Inflammatory macrophage (primary cell): ENCODE measurements around the gene INA.
"Not testable (repeated sequence)": the region's sequence is repeated elsewhere in the genome, so short reads cannot be mapped to it uniquely, and the experiment has no call there.

ENCODE experiments used
- DNase-seq, 2 donors: peaks; one replicate each; pipeline ENCODE4 v3.0.0-alpha.2; 2020 to 2022
- total RNA-seq, 18 experiments: gene quantifications; one replicate each; lab custom pipeline; 2026; ENCODE audit warnings: mixed read lengths in 6 of 18, inconsistent platforms in 2 of 18; lab: John Stamatoyannopoulos, UW

Gene INA
- 0 to 0.21 (median 0.02) reads per million in 18 experiments for total RNA-seq

DNA sequence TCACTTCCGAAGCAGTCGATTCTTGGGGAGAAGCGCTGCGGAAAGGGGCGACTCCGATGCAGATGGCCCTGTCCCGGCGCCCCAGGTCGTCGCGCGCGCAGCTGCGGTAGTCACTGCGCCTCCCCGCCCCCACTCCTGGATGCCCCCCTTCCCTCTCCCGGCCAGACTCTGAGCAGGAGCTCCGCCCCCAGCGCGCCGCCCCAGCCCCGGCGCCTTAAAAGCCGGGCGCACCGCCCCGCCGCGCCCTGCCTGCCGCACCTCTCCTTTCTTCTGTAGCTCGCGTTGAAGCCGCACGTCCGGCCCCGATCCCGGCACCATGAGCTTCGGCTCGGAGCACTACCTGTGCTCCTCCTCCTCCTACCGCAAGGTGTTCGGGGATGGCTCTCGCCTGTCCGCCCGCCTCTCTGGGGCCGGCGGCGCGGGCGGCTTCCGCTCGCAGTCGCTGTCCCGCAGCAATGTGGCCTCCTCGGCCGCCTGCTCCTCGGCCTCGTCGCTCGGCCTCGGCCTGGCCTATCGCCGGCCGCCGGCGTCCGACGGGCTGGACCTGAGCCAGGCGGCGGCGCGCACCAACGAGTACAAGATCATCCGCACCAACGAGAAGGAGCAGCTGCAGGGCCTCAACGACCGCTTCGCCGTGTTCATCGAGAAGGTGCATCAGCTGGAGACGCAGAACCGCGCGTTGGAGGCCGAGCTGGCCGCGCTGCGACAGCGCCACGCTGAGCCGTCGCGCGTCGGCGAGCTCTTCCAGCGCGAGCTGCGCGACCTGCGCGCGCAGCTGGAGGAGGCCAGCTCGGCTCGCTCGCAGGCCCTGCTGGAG lies at the start of gene INA:
Gene INA, plus strand, starts transcription at position 243 of the 817 bp plus-strand sequence. Its CDS starts 74 bp downstream, at position 317.
- DNase-seq = peak in 1 of 2 donors; percentile 26

DNA sequence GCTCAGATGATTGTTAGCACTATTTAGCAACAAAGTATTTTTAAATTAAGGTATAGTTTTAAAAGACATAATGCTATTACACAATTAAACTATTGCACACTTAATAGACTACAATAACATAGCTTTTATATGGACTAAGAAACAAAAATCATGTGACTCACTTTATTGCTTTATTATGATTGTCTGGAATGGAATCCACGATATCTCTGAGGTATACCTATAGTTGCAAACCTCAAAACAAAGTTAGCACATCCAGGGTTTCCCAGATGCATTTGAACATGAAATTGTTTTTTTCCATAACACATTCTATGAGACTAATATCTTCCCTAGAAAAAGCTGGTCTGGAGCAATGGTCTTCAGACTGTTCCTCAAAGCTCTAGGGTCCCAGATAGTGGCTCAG lies 49.5 kb upstream of the INA start:
- DNase-seq = no peak

DNA sequence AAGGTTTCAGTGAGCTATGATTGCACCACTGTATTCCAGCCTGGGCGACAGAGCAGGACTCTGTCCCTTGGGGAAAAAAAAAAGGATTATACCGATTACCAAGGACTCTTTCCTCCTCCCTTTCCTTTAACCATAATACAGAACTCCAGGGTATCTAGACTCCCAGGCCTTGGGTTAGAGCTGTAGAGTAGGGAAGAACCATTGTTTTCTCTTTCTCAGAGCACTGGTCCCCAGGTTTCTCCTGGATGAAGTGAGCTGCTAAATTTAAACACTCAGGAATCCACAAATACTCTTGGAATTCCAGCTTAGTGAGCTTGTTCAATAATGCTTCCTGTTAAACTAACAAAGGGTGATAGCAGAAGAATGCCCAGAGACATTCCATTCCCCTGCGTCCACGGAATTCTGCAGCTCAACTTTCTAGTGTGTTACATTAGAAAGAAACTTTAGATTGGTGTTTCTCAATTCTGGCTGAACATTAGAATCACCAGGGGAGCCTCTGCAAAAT lies 45.8 kb upstream of the INA start:
- no peak for DNase-seq

DNA sequence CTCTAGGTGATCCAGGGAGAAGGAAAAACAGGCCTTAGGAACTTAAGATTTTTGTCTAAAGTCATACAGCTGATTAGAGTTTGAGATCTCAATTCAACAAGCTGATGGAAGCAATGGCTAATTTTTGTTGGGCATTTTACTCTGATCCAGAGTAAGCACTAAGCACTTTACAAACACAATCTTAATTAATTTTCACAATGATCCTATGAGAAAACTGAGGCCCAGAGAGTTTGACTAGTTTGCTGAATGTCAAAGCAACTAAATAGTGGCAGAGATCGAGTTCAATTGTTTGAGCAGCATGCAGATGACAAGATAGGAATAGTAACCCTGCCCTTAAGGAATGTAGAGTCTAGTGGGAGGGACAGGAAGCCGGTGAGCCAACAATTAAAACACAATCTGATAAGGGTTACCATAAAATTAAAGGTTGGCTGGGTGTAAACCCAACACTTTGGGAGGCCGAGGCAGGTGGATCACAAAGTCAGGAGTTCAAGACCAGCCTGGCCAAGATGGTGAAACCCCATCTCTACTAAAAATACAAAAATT lies 44.7 kb upstream of the INA start:
- no peak for DNase-seq

GRCh38 chr10:103232772-103233488 lies 44.0 kb upstream of the INA start:
- DNase-seq = no peak

GRCh38 chr10:103235775-103236174 lies 41.2 kb upstream of the INA start:
- no peak for DNase-seq

- no peak for DNase-seq
Measured at GRCh38 chr10:103238506-103239252, 38.3 kb upstream of the INA start.

- DNase-seq = peak; percentile 77 to 79
Measured at GRCh38 chr10:103241262-103242011, 35.5 kb upstream of the INA start.

DNA sequence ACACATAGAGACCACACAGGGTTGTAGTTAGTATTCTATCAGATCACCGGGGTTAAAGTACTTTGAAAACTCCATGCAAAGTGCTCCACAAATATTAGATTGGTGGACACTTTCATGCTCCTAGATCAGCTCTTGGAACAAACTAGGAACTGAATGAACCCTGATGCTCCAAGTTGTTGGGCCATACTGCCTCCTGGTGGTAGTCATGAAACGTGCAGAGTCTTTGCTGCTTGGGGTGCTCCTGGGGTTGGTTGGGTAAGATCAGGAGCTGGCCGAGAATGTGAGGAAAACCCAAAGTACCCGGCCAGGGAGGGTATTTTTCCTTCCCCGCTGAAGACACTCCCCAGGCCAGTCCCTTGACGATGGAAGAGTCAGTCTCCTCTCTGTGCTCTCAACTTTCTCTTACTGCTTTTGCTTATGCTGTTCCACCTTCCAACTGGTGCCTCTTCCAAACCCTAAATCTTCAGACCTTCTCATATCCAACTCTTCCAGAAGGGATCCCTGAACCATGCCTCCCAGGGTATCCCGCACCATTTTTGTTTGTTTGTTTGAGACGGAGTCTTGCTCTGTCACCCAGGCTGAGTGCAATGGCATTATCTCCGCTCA lies 32.2 kb upstream of the INA start:
- peak; percentile 83 to 89 for DNase-seq

GRCh38 chr10:103245587-103245986 lies 31.4 kb upstream of the INA start, which contains the start of gene RPEL1:
Gene RPEL1 (plus strand): TSS chr10:103245887. CDS start chr10:103245997, 110 bp downstream.
- DNase-seq = not testable (repeated sequence)

GRCh38 chr10:103246324-103246723 lies 30.6 kb upstream of the INA start:
- no peak for DNase-seq

DNA sequence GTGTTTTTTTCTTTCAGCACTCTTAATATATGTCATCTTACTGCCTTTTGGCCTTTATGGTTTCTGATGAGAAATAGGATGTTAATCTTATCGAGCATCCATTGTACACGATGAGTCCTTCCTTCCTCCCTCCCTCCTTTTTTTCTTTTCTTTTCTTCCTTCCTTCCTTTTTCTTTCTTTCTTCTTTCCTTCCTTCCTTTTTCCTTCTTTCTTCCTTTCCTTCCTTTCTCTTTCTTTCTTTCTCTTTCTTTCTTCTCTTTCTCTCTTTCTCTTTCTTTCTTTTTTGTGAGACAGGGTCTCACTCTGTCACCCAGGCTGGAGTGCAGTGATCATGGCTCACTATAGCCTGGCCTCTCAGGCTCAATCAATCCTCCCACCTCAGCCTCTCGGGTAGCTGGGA lies 22.8 kb upstream of the INA start:
- no peak for DNase-seq

DNA sequence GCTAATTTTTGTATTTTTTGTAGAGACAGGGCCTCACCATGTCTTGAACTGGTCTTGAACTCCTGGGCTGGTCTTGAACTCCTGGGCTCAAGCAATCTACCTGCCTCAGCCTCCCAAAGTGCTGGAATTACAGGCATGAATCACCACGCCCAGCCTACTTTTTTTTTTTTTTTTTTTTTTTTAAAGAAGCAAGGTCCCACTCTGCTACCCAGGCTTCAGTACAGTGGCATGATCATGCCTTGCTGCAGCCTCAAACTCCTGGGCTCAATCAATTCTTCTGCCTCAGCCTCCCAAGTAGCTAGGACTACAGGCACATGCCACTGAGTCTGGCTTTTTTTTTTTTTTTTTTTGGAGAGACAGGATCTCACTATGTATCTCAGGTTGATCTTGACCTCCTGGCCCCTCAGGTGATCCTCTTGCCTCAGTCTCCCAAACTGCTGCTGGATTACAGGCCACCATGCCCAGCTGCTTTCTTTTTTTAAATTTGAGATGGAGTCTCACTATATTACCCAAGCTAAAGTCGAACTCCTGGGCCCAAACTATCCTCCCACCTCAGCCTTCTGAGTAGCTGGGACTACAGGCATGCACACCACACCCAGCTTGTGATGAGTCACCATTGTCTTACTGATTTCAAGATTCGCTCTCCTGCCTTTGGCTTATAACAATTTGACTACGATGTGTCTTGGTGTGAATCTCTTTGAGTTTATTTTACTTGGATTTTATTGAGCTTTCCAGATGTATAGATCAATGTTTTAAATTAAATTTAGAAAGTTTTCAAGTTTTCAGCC lies 22.2 kb upstream of the INA start:
- no peak for DNase-seq

- no peak for DNase-seq
Measured at GRCh38 chr10:103256613-103257012, 20.3 kb upstream of the INA start.

GRCh38 chr10:103257812-103258211 lies 19.1 kb upstream of the INA start:
- no peak for DNase-seq

- not testable (repeated sequence) for DNase-seq
Measured at GRCh38 chr10:103258928-103259327, 18.0 kb upstream of the INA start.

DNA sequence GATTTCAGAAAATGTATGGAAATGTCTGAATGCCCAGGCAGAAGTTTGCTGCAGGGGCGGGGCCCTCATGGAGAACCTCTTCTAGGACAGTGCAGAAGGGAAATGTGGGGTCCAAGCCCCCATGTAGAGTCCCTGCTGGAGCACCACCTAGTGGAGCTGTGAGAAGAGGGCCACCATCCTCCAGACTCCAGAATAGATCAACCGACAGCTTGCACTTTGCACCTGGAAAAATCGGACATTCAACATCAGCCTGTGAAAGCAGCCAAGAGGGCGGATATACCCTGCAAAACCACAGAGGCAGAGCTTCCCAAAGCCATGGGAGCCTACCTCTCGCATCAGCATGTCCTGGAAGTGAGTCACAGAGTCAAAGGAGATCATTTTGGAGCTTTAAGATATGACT lies 16.9 kb upstream of the INA start:
- no peak for DNase-seq

DNA sequence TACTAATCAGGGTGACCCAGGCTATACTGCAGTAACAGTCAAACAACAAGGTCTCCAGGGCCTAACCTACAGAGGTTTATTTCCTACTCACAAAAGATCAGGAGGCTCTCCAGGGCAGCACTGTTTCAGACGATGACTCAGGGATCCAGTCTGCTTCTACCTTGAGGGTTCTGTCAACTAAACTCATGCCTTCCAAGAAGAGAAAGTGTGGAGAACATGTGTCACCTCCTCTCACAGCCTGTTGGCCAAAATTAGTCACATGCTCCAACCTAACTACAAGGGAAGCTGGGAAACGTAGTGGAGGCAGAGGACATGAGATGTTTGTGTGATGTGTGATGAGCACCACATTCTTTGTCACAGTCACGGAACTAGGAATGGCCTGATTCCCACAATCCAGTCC lies 14.7 kb upstream of the INA start:
- no peak for DNase-seq

- peak; percentile 40 to 67 for DNase-seq
Measured at GRCh38 chr10:103265717-103266329, 11.1 kb upstream of the INA start.

- DNase-seq = no peak
Measured at GRCh38 chr10:103273041-103273441, 3.9 kb upstream of the INA start.
